Upper lobe of right lung (tissue), 1 donor: ENCODE results near the gene ELF2. TPM values are rescaled to one million over a fixed set of nuclear protein-coding genes. Genes with fewer than 3 reads are reported as not detected.
"Not testable (repeated sequence)": the region's sequence is repeated elsewhere in the genome, so short reads cannot be mapped to it uniquely, and the experiment has no call there.

Experiments used
- ATAC-seq: fragments of 200-7000 bp; cut with Tn5 transposase; one replicate; pipeline ENCODE4 v1.9.1; 2020; ENCODE audit warnings: mild to moderate bottlenecking, moderate library complexity
- DNase-seq: peaks from one replicate; pipeline ENCODE4 v3.0.0-alpha.2; 2020
- H3K27ac ChIP-seq: fragments of 200-600 bp; one replicate; pipeline ENCODE4 v1.8.0; 2022
- H3K27me3 ChIP-seq: fragments of 200-600 bp; one replicate; pipeline ENCODE4 v1.8.0; 2022; ENCODE audit warnings: mild to moderate bottlenecking
- H3K36me3 ChIP-seq: fragments of 200-600 bp; one replicate; pipeline ENCODE4 v1.8.0; 2022
- H3K4me1 ChIP-seq: fragments of 200-600 bp; one replicate; pipeline ENCODE4 v1.8.0; 2022
- H3K4me3 ChIP-seq: fragments of 200-600 bp; one replicate; pipeline ENCODE4 v1.8.0; 2022; ENCODE audit warnings: mild to moderate bottlenecking
- H3K9me3 ChIP-seq: fragments of 200-600 bp; one replicate; pipeline ENCODE4 v1.8.0; 2022
- intact Hi-C: fragments of 100-400 bp; cut with DNase I; formaldehyde crosslinking; loops from one replicate; pipeline ENCODE4 v1.11.0; 2022
- total RNA-seq: library from RNA; stranded (reverse); fragmentation: NEBNext Ultra II Directional; extraction: Animal tissue kit (Norgen Biotek cat#: 25700); gene quantifications from one replicate; pipeline ENCODE4 v1.2.1, GENCODE V29; 2021
- TF ChIP-seq, protein P1 (sequence below): fragments of 200-600 bp; IDR thresholded peaks from one replicate; pipeline ENCODE4 v1.8.0; 2022; ENCODE audit warnings: antibody characterized with exemption
- donor health status: DM: no; HTN: yes; CAD: no; lungs with severe emphysema.

ELF2 gene
- total RNA-seq, 1 donor from 2014 or later: 48.2 TPM

DNA sequence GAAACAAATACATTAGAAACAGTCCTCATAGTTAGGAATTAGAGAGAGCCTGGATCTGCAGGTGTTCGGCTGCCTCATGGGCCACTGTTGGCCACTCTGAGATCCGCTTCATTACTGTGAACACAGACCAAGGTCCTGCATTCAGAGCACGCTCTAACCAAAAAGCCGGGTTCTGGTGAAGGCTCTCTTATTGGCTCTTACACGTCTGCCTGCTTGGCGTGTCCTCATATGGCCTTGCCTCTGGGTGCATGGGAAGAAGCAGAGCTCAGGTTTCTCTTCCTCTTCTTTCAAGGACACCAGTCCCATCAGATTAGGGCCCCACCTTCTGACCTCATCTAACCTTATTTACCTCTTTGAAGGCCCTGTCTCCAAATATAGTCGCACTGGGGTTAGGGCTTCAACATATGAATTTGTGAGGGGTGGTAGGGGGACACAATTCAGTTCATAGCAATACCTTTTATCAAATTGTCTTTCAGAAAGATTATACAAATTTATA, 37.1 kb upstream of the ELF2 start:
- Histone ChIP-seq H3K27ac (no peak overlapping the region), H3K4me3 (no peak overlapping the region), H3K36me3 (no peaks in the 10 kb centered on the region), H3K9me3 (no peaks in the 10 kb centered on the region), H3K4me1 (no peaks in the 10 kb centered on the region), H3K27me3 (no peaks in the 10 kb centered on the region)
- no peak for DNase-seq
- TF ChIP-seq, protein P1, sequence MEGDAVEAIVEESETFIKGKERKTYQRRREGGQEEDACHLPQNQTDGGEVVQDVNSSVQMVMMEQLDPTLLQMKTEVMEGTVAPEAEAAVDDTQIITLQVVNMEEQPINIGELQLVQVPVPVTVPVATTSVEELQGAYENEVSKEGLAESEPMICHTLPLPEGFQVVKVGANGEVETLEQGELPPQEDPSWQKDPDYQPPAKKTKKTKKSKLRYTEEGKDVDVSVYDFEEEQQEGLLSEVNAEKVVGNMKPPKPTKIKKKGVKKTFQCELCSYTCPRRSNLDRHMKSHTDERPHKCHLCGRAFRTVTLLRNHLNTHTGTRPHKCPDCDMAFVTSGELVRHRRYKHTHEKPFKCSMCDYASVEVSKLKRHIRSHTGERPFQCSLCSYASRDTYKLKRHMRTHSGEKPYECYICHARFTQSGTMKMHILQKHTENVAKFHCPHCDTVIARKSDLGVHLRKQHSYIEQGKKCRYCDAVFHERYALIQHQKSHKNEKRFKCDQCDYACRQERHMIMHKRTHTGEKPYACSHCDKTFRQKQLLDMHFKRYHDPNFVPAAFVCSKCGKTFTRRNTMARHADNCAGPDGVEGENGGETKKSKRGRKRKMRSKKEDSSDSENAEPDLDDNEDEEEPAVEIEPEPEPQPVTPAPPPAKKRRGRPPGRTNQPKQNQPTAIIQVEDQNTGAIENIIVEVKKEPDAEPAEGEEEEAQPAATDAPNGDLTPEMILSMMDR: no peak
- ATAC-seq: peak; percentile 91
- intact Hi-C loops: no loop called here

DNA sequence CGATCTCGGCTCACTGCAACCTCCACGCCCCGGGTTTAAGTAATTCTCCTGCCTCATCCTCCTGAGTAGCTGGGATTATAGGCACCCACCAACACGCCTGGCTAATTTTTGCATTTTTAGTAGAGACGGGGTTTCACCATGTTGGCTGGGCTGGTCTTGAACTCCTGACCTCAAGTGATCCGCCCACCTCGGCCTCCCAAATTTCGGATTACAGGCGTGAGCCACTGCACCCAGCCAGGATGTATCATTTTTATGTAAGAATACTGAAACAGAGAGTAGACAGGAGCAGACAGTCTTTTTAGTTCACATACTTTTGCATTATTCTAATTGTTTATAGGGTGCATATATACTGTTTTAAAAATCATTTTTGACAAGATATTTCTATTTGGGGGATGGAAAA, 36.6 kb upstream of the ELF2 start:
- not testable (repeated sequence) for H3K27ac ChIP-seq

DNA sequence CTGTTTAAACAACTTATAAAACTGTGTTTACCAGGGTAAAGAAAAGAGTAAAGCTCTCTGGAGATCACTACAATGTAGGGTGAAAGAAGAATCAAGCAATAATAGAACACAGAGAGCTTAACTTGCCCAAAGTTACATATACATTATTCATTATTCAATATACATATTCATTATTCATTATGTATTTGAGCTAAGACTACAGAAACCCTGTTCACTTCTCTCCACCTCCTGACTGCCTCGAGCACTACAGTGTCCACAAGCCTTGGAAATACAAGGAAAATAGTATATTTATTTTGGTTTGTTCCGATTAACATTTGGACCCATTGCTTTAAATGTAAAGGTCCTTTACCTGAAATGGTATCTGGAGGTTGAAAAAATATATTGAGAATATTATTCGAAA, 35.9 kb upstream of the ELF2 start:
- no peaks in the 10 kb centered on the region for H3K36me3 ChIP-seq
- H3K9me3 ChIP-seq: no peaks in the 10 kb centered on the region
- TF ChIP-seq, protein P1: no peak
- ATAC-seq (no peak), DNase-seq (no peak)
- H3K27me3 ChIP-seq: no peaks in the 10 kb centered on the region
- no peaks in the 10 kb centered on the region for H3K4me1 ChIP-seq
- H3K4me3 ChIP-seq: no peak overlapping the region
- intact Hi-C loops: no loop called here
- no peak overlapping the region for H3K27ac ChIP-seq

More for the DNA sequence above, 36.6 kb upstream of the ELF2 start:
- intact Hi-C loops, H3K4me3 ChIP-seq, H3K4me1 ChIP-seq, DNase-seq, H3K27me3 ChIP-seq, H3K9me3 ChIP-seq, H3K36me3 ChIP-seq, ATAC-seq: not testable (repeated sequence)

DNA sequence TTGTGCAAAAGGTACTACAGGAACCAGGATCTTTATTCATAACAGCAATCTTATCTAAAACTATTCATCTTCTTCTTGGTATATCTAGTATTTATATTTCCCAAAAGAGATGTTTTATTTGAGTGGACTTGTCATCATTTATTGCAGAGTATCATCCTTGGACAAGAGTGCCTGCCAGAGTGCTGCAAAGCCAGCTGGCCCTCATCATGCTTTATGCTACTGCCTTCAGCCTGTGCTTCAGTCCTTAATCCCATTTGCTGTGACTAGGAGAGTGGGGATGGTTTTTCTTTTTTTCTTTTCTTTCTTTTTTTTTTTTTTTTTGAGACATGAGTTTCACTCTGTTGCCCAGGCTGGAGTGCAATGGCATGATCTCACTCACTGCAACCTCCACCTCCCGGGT, 33.5 kb upstream of the ELF2 start:
- H3K36me3 ChIP-seq: no peaks in the 10 kb centered on the region
- no peak for ATAC-seq
- H3K4me3 ChIP-seq: no peak overlapping the region
- TF ChIP-seq, protein P1: no peak
- intact Hi-C loops: no loop called here
- H3K27me3 ChIP-seq: no peaks in the 10 kb centered on the region
- H3K27ac ChIP-seq: no peak overlapping the region
- no peaks in the 10 kb centered on the region for H3K9me3 ChIP-seq
- DNase-seq: no peak
- H3K4me1 ChIP-seq: peaks cover 5% of the 10 kb centered on the region

DNA sequence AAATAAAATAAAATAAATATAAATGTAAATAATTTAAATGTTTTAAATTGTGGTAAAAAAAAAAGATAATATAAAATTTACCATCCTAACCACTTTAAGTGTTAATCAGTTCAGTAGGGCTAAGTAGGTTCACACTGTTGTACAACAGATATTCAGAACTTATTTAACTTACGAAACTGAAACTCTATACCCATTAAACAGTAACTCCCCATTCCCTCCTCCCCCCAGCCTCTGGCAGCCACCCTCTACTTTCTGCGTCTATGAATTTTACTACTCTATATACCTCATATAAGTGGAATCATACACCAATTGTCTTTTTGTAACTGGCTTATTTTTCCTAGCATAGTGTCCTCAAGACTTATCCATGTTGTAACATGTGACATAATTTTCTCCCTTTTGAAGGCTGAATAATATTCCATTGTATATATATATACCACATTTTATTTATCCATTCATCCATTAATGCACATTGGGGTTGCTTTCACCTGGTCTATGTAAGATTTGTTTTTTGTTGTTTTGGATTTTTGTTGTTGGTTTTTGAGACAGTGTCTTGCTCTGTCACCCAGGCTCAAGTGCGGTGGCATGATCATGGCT, 32.5 kb upstream of the ELF2 start:
- no peak for DNase-seq
- intact Hi-C loops: no loop called here
- no peaks in the 10 kb centered on the region for H3K27me3 ChIP-seq
- H3K9me3 ChIP-seq: no peaks in the 10 kb centered on the region
- peaks cover 5% of the 10 kb centered on the region for H3K4me1 ChIP-seq
- TF ChIP-seq, protein P1: no peak
- no peaks in the 10 kb centered on the region for H3K36me3 ChIP-seq
- no peak for ATAC-seq
- H3K27ac ChIP-seq: no peak overlapping the region
- no peak overlapping the region for H3K4me3 ChIP-seq

DNA sequence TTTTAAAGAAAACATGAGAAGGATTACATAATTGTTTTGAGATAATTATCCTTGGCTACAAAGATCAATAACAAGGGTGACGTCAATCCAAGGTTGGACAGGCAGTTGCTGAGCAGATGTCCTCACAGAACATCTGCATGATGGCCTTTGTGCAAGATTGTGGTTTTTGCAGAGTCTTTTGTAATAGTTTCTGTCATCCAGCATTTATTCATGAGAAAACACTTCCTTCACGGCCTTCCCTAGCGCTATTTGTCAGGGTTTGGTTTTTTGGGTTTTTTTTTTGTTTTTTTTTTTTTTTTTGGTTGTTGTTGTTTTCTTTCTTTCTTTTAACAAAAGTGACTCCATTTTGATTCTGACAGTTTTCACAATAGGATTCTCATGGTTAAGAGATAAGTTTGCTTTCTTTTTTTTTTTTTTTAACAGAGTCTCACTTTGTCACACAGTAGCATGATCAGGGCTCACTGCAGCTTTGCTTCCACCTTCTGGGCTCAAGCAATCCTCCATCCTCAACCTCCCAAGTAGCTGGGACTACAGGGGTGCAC, 31.5 kb upstream of the ELF2 start:
- H3K4me3 ChIP-seq: no peak overlapping the region
- intact Hi-C loops: no loop called here
- H3K36me3 ChIP-seq: no peaks in the 10 kb centered on the region
- H3K4me1 ChIP-seq: peaks cover 5% of the 10 kb centered on the region
- peak overlapping the region; percentile 58 for H3K27ac ChIP-seq
- H3K27me3 ChIP-seq: no peaks in the 10 kb centered on the region
- ATAC-seq (peak; percentile 74), DNase-seq (no peak)
- TF ChIP-seq, protein P1: no peak
- H3K9me3 ChIP-seq: no peaks in the 10 kb centered on the region
